SJCRH30 (cell line): ENCODE data around the gene MYBPH. TPM values are rescaled to one million over a fixed set of nuclear protein-coding genes. Genes with fewer than 3 reads are reported as not detected.

Experiments
- DNase-seq, 2 experiments: peaks; one replicate each; pipeline ENCODE4 v3.0.0-alpha.2; 2015 to 2020
- H3K27ac ChIP-seq: fragments of 250-450 bp; sonication (Bioruptor Pico); 2 replicates; pipeline ENCODE4 v1.5.1; 2020; ENCODE audit warnings: mild to moderate bottlenecking, moderate library complexity
- H3K27me3 ChIP-seq: fragments of 250-450 bp; sonication (Bioruptor Pico); 2 replicates; pipeline ENCODE4 v1.5.1; 2020; ENCODE audit warnings: mild to moderate bottlenecking, moderate library complexity
- H3K36me3 ChIP-seq: fragments of 250-450 bp; sonication (Bioruptor Pico); 2 replicates; pipeline ENCODE4 v1.5.1; 2020; ENCODE audit warnings: mild to moderate bottlenecking, moderate library complexity
- H3K4me1 ChIP-seq: fragments of 250-450 bp; sonication (Bioruptor Pico); 2 replicates; pipeline ENCODE4 v1.5.1; 2020; ENCODE audit warnings: mild to moderate bottlenecking, moderate library complexity
- H3K4me3 ChIP-seq: fragments of 250-450 bp; sonication (Bioruptor Pico); 2 replicates; pipeline ENCODE4 v1.5.1; 2020; ENCODE audit warnings: mild to moderate bottlenecking, moderate library complexity
- H3K9me3 ChIP-seq: fragments of 250-450 bp; sonication (Bioruptor Pico); replicated peaks from 2 replicates; pipeline ENCODE4 v1.5.1; 2020; ENCODE audit warnings: mild to moderate bottlenecking, moderate library complexity
- total RNA-seq: library from RNA; depleted of rRNA; stranded (reverse); fragments of >200 nt; shearing (Covaris generic); gene quantifications from 2 replicates; pipeline ENCODE4 v1.2.3, GENCODE V29; 2014

The MYBPH gene
- total RNA-seq, 1 experiment from 2014 or later = 1.8 TPM

- DNase-seq = no peak
- Histone ChIP-seq H3K36me3 (no peaks in the 10 kb centered on the region), H3K4me1 (peaks cover 5% of the 10 kb centered on the region), H3K27me3 (no peaks in the 10 kb centered on the region), H3K4me3 (no peak overlapping the region), H3K9me3 (no peaks in the 10 kb centered on the region), H3K27ac (no peak overlapping the region)
Measured at GRCh38 chr1:203189951-203190352, 14.3 kb upstream of the MYBPH start.

GRCh38 chr1:203188686-203189232 lies 13.1 kb upstream of the MYBPH start:
- no peak overlapping the region for H3K27ac ChIP-seq
- H3K36me3 ChIP-seq = no peaks in the 10 kb centered on the region
- no peak for DNase-seq
- no peak overlapping the region for H3K4me3 ChIP-seq
- H3K27me3 ChIP-seq = no peaks in the 10 kb centered on the region
- H3K9me3 ChIP-seq = no peaks in the 10 kb centered on the region
- H3K4me1 ChIP-seq = peaks cover 5% of the 10 kb centered on the region

DNA sequence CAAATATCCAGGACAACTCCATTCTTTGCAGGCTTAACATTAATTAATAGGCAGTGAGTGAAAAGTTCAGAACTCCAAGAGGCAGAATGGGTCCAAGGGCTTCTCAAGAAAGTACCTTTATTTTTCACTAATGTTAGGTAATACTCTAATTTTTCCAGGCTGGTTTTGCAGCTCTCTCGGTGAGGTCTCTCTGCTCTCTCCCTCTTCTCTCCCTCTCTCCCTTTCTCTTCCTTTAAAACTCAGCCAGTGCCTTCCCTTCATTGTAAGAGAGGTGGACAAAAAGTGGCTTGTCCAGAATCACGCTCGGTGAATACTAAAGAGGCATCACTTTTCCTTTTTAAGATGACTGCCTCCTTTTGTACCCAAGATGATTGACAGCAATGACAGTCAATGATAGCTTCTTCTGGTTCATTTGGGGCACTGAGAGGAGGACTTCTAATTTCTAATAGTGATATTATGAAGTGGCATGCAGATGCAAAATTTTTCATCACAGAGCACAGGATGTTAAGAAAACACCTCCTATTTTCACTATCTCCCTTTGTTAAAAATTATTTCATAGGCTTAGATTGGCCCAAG lies 12.2 kb upstream of the MYBPH start:
- Histone ChIP-seq H3K9me3 (no peaks in the 10 kb centered on the region), H3K36me3 (no peaks in the 10 kb centered on the region), H3K27me3 (no peaks in the 10 kb centered on the region), H3K4me3 (no peak overlapping the region), H3K4me1 (peaks cover 5% of the 10 kb centered on the region), H3K27ac (no peak overlapping the region)
- no peak for DNase-seq

DNA sequence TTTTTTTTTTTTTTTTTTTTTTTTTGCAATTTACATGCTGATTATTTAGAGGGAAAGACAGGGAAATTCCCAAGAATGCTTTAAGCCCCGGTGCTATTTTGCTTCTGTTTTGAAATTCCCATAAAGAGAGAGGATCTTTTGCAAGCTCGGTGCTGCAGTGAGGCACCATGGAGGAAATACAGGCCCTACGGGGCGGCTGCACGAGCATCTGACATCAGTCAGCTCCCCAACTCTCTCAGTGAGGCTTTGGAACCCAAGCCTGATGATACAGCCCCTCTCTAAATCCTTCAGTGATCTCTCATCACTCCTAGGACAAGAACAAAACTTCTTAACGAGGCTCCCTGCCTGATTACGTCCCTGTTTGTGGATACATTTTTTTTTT lies 11.7 kb upstream of the MYBPH start:
- DNase-seq = no peak
- Histone ChIP-seq H3K36me3 (no peaks in the 10 kb centered on the region), H3K4me3 (no peak overlapping the region), H3K27ac (no peak overlapping the region), H3K27me3 (no peaks in the 10 kb centered on the region), H3K4me1 (peaks cover 5% of the 10 kb centered on the region), H3K9me3 (no peaks in the 10 kb centered on the region)

GRCh38 chr1:203186446-203187303 lies 11.0 kb upstream of the MYBPH start, which contains the start of gene CHI3L1:
CHI3L1 (minus strand) TSS chr1:203186704; CDS start chr1:203186623, 81 bp downstream.
- Histone ChIP-seq H3K4me3 (no peak within 1 kb of the TSS), H3K4me1 (peaks cover 5% of the 10 kb centered on the region), H3K9me3 (no peaks in the 10 kb centered on the region), H3K27me3 (no peaks in the 10 kb centered on the region), H3K27ac (no peak within 1 kb of the TSS), H3K36me3 (no peaks in the 10 kb centered on the region)
- no peak for DNase-seq

DNA sequence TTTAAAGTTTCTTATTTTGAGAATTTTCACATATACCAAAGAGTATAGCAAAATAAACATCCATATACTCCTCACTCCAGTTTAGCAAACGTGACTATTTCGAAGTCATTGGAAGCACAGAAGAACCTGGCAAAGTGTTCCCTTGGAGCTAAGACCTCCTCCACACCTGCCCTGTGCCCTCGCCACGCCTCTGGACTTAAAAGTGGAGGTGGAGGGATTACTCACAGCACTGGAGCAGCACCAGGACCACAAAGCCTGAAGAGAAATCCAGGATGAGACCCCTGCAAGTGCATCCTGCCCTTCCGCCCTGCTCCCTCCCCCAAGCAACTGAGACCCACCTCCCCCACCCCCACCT lies 10.4 kb upstream of the MYBPH start:
- H3K27ac ChIP-seq = no peak overlapping the region
- no peaks in the 10 kb centered on the region for H3K9me3 ChIP-seq
- H3K4me3 ChIP-seq = no peak overlapping the region
- DNase-seq = no peak
- H3K27me3 ChIP-seq = no peaks in the 10 kb centered on the region
- H3K4me1 ChIP-seq = peaks cover 5% of the 10 kb centered on the region
- no peaks in the 10 kb centered on the region for H3K36me3 ChIP-seq

- no peak for DNase-seq
- H3K4me1 ChIP-seq = peaks cover 2% of the 10 kb centered on the region
- no peak overlapping the region for H3K27ac ChIP-seq
- H3K9me3 ChIP-seq = no peaks in the 10 kb centered on the region
- H3K4me3 ChIP-seq = no peak overlapping the region
- no peaks in the 10 kb centered on the region for H3K27me3 ChIP-seq
- no peaks in the 10 kb centered on the region for H3K36me3 ChIP-seq
Measured at GRCh38 chr1:203185585-203185984, 10.0 kb upstream of the MYBPH start.

GRCh38 chr1:203185061-203185461 lies 9.4 kb upstream of the MYBPH start:
- H3K27me3 ChIP-seq = no peaks in the 10 kb centered on the region
- H3K27ac ChIP-seq = no peak overlapping the region
- no peak overlapping the region for H3K4me3 ChIP-seq
- H3K9me3 ChIP-seq = no peaks in the 10 kb centered on the region
- no peak for DNase-seq
- no peaks in the 10 kb centered on the region for H3K4me1 ChIP-seq
- no peaks in the 10 kb centered on the region for H3K36me3 ChIP-seq

DNA sequence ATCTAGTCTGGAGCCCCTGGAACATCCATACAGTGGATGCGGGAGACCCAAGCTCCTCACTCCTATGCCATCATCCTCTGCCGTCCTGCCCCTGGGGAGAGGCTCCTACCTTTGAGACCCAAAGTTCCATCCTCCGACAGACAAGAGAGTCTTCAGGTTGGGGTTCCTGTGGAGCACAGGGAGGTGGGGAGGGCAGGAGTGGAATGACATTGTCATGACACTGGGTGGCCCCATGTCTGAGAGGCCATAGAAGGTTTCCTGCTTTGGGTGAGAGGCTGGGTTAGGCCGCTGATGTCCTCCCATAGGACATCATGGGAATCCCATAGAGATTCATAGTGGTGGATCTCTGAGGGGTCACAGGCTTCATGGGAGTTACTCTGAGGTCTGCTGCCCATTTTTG lies 8.8 kb upstream of the MYBPH start:
- H3K4me1 ChIP-seq = no peaks in the 10 kb centered on the region
- no peak for DNase-seq
- no peaks in the 10 kb centered on the region for H3K27me3 ChIP-seq
- no peaks in the 10 kb centered on the region for H3K9me3 ChIP-seq
- H3K36me3 ChIP-seq = no peaks in the 10 kb centered on the region
- no peak overlapping the region for H3K27ac ChIP-seq
- H3K4me3 ChIP-seq = no peak overlapping the region

GRCh38 chr1:203183828-203184227 lies 8.2 kb upstream of the MYBPH start:
- Histone ChIP-seq H3K36me3 (no peaks in the 10 kb centered on the region), H3K9me3 (no peaks in the 10 kb centered on the region), H3K27me3 (no peaks in the 10 kb centered on the region), H3K4me3 (no peak overlapping the region), H3K4me1 (peaks cover 3% of the 10 kb centered on the region), H3K27ac (no peak overlapping the region)
- DNase-seq = no peak

GRCh38 chr1:203182387-203182953 lies 6.8 kb upstream of the MYBPH start:
- DNase-seq = no peak
- H3K27ac ChIP-seq = no peak overlapping the region
- H3K9me3 ChIP-seq = no peaks in the 10 kb centered on the region
- H3K4me3 ChIP-seq = no peak overlapping the region
- no peaks in the 10 kb centered on the region for H3K27me3 ChIP-seq
- H3K4me1 ChIP-seq = peaks cover 17% of the 10 kb centered on the region
- H3K36me3 ChIP-seq = no peaks in the 10 kb centered on the region

GRCh38 chr1:203181586-203182386 lies 6.2 kb upstream of the MYBPH start:
- no peaks in the 10 kb centered on the region for H3K36me3 ChIP-seq
- no peaks in the 10 kb centered on the region for H3K9me3 ChIP-seq
- no peak overlapping the region for H3K27ac ChIP-seq
- H3K4me3 ChIP-seq = no peak overlapping the region
- peaks cover 24% of the 10 kb centered on the region for H3K4me1 ChIP-seq
- H3K27me3 ChIP-seq = no peaks in the 10 kb centered on the region
- DNase-seq = no peak

- Histone ChIP-seq H3K4me1 (peaks cover 34% of the 10 kb centered on the region), H3K9me3 (no peaks in the 10 kb centered on the region), H3K27me3 (no peaks in the 10 kb centered on the region), H3K27ac (no peak overlapping the region), H3K36me3 (no peaks in the 10 kb centered on the region), H3K4me3 (no peak overlapping the region)
- DNase-seq = no peak
Measured at GRCh38 chr1:203180611-203181330, 5.1 kb upstream of the MYBPH start.

DNA sequence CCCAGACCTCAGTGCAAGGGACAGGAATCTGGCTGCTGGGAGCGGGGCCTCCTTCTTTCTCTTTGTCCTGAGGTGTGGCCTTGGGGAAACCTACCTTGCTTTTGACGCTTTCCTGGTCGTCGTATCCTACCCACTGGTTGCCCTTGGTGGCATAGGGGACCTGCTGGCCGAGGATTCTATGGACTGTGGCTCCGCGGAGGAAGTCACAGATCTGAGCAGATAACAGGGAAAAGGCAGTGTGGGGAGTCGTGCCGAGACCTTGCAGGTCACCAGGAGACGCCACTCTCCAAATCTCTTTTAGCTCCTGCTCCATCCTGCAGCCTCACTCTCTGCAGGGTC lies 4.0 kb upstream of the MYBPH start:
- no peak overlapping the region for H3K4me3 ChIP-seq
- no peak for DNase-seq
- H3K27ac ChIP-seq = no peak overlapping the region
- H3K9me3 ChIP-seq = no peaks in the 10 kb centered on the region
- H3K27me3 ChIP-seq = no peaks in the 10 kb centered on the region
- peaks cover 45% of the 10 kb centered on the region for H3K4me1 ChIP-seq
- no peaks in the 10 kb centered on the region for H3K36me3 ChIP-seq
